Stomach (tissue), 4 donors: Measurements from ENCODE around the gene KRT222.

Experiments
- CTCF ChIP-seq, 7 experiments: fragments of 450-650 bp in 4 of 7; fragments of 200-600 bp in 3 of 7; sonication (generic) in 3 of 7; IDR thresholded peaks; one replicate each; pipeline ENCODE4 v1.5.1; 2016 to 2019; ENCODE audit warnings: antibody characterized with exemption in 7 of 7, control low read depth in 2 of 7, mild to moderate bottlenecking in 1 of 7
- POLR2A ChIP-seq, 4 donors: fragments of 450-650 bp; IDR thresholded peaks; one replicate each; pipeline ENCODE4 v1.6.1; 2016; ENCODE audit warnings: antibody characterized with exemption in 4 of 4, control low read depth in 2 of 4, mild to moderate bottlenecking in 1 of 4, moderate library complexity in 1 of 4

DNA sequence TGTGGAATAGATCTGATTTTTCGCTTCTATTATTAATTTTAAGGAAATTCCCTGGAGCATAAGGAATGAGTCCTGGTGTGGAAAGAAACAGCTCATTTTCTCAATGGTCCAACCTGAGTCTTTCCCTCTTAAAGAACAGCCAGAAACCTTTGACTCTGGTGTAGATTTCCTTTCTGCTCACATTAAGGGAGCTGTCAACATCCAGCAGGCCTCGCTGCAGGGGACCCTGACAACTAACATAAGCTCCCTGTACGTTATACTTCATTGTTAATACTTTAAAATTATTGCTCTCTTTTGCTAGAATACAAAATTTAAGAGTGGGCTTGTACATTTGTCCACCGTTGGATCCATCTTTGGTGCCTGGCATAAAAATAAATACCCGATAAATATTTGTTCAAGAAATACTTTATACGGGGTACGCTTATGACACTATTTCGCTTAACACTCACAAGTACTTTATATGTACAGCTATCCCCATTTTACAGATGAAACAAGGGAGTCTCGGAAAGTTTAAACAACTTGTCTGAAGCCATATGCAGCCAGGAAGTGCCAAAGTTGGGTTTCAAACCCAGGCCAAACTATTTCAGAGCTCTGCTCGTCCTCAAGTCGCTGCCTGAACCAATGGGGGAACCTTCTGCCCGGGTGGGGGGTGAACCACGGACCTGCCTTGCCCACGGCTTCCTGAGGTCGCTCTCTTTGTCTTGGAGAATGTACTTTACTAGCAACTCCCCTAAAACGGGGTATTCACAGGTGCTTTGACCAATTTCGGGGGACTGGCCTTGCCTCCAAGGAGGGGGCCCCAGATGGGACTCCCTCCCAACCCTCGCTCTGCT is 18.0 kb downstream of the KRT222 start:
- no peak for TF ChIP-seq POLR2A (IDR thresholded peaks at IDR 0.05)
- no peak for TF ChIP-seq CTCF (IDR thresholded peaks at IDR 0.05)
